PFSK-1 (cell line): Measurements from ENCODE around the gene PET100.

Experiments used
- FOXP2 ChIP-seq: optimal IDR thresholded peaks from 2 replicates; pipeline ENCODE3; 2011; ENCODE audit warnings: borderline replicate concordance, control low read depth, inconsistent platforms; ENCODE audit not compliant: insufficient read depth; ENCODE audit errors: extremely low read length, extremely low read depth
- POLR2AphosphoS5 ChIP-seq: IDR thresholded peaks from 2 replicates; pipeline ENCODE4 v1.6.1; 2012; ENCODE audit warnings: low read depth, mild to moderate bottlenecking, control low read depth, low read length, moderate library complexity
- REST ChIP-seq, 2 experiments: IDR thresholded peaks; 2 replicates each; pipeline versions ENCODE4 v1.6.1 to v1.8.0; 2011 to 2012; ENCODE audit warnings: low read depth in 2 of 2, low read length in 2 of 2, control low read depth in 1 of 2, inconsistent platforms in 1 of 2, mild to moderate bottlenecking in 1 of 2, moderate library complexity in 1 of 2; ENCODE audit not compliant: insufficient read depth in 1 of 2
- SIN3A ChIP-seq: IDR thresholded peaks from 2 replicates; pipeline ENCODE4 v1.6.1; 2012; ENCODE audit warnings: mild to moderate bottlenecking, low read length, moderate library complexity, borderline replicate concordance; ENCODE audit not compliant: insufficient read depth
- TAF1 ChIP-seq: IDR thresholded peaks from 2 replicates; pipeline ENCODE4 v1.6.1; 2012; ENCODE audit warnings: low read length, control low read depth, borderline replicate concordance; ENCODE audit not compliant: insufficient read depth

Gene PET100

GRCh38 chr19:7607874-7608560 is 21.6 kb upstream of the PET100 start:
- no peak for TF ChIP-seq POLR2AphosphoS5
- no peak for TF ChIP-seq TAF1
- TF ChIP-seq FOXP2: no peak
- no peak for TF ChIP-seq REST (IDR thresholded peaks at IDR 0.05; ENCODE audit: insufficient read depth in 1 of 2, low read depth in 2 of 2, low read length in 2 of 2)
- TF ChIP-seq SIN3A: no peak

- TF ChIP-seq REST (IDR thresholded peaks at IDR 0.05; ENCODE audit: insufficient read depth in 1 of 2, low read depth in 2 of 2, low read length in 2 of 2) (no peak), SIN3A (no peak), POLR2AphosphoS5 (no peak), FOXP2 (no peak), TAF1 (no peak)
These were observed 18.9 kb upstream of the PET100 start for GRCh38 chr19:7610491-7611240.

- TF ChIP-seq FOXP2 (no peak), SIN3A (no peak), REST (IDR thresholded peaks at IDR 0.05; ENCODE audit: insufficient read depth in 1 of 2, low read depth in 2 of 2, low read length in 2 of 2) (peak; percentile 71 to 86), POLR2AphosphoS5 (no peak), TAF1 (no peak)
These were observed 17.9 kb upstream of the PET100 start for GRCh38 chr19:7611541-7612279.

GRCh38 chr19:7612282-7613274 is 17.0 kb upstream of the PET100 start:
- TF ChIP-seq SIN3A (no peak), FOXP2 (no peak), TAF1 (no peak), POLR2AphosphoS5 (no peak), REST (IDR thresholded peaks at IDR 0.05; ENCODE audit: insufficient read depth in 1 of 2, low read depth in 2 of 2, low read length in 2 of 2) (no peak)
